ENCODE results near the gene MLPH.

DNA sequence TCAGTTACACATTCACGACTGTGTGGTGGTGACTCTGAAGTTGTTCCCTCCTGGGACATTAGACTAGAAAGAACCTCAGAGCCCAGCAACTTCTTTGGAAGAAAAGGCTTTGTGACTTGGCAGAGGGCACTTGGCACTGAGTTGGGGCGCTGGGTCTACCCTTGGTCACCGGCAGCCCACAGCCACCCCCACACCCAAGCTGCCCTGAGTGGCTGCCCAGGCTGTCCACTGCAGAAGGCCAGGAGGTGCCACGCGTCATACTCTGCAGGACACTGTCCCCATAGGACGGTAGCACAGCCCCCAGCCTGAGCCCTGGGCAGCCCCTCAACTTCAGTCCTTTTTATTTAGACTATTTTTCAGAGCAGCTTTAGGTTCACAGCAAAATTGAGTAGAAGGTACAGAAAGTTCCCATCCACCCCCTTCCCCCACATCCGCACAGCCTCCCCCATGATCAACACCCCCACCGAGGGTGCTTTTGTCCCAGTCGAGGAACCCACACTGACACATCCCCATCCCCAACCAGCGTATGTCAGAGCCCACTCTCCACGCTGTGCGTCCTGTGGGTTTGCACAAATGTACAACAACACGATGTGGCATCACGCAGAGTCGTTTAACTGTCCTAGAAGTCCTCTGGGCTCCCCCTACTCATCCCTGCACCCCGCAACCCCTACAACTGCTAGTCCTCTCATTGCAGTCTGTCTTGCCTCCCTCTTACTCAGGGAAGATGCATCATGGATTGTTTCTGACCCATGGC lies 80.4 kb downstream of the MLPH start:
- TF ChIP-seq, protein P1, sequence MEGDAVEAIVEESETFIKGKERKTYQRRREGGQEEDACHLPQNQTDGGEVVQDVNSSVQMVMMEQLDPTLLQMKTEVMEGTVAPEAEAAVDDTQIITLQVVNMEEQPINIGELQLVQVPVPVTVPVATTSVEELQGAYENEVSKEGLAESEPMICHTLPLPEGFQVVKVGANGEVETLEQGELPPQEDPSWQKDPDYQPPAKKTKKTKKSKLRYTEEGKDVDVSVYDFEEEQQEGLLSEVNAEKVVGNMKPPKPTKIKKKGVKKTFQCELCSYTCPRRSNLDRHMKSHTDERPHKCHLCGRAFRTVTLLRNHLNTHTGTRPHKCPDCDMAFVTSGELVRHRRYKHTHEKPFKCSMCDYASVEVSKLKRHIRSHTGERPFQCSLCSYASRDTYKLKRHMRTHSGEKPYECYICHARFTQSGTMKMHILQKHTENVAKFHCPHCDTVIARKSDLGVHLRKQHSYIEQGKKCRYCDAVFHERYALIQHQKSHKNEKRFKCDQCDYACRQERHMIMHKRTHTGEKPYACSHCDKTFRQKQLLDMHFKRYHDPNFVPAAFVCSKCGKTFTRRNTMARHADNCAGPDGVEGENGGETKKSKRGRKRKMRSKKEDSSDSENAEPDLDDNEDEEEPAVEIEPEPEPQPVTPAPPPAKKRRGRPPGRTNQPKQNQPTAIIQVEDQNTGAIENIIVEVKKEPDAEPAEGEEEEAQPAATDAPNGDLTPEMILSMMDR (IDR thresholded peaks at IDR 0.05), result no peak
- no peak for TF ChIP-seq EZH2phosphoT487 (IDR thresholded peaks at IDR 0.05)

Data from neural progenitor cell (in vitro differentiated cells).